ENCODE measurements around the gene RAC3. TPM values are rescaled to one million over a fixed set of nuclear protein-coding genes. Genes with fewer than 3 reads are reported as not detected.
A peak's percentile ranks its signal among the peaks of the same experiment; 100 is the strongest.

RAC3 gene
- total RNA-seq, 1 experiment from 2014 or later = 24.8 TPM

- peaks cover 9% of the 10 kb centered on the region for H3K4me1 ChIP-seq (ENCODE audit: insufficient read depth, low read length, poor library complexity, severe bottlenecking)
- no peak overlapping the region for H3K27ac ChIP-seq (ENCODE audit: low read depth, low read length, poor library complexity, severe bottlenecking)
- intact Hi-C loops (cut with micrococcal nuclease; ENCODE audit: unreplicated experiment) = no loop called here
- H3K9me3 ChIP-seq (ENCODE audit: low read depth, low read length, poor library complexity, severe bottlenecking) = no peaks in the 10 kb centered on the region
- BruUV-seq (replicated peaks) = no TSS peak
- no peak for DNase-seq (ENCODE audit: low spot score)
- no peak for TF ChIP-seq CTCF (conservative IDR thresholded peaks at IDR 0.05; ENCODE audit: low read depth, low read length)
- no peak for TF ChIP-seq EZH2 (IDR thresholded peaks at IDR 0.05; ENCODE audit: borderline replicate concordance, low read depth, low read length, poor library complexity, severe bottlenecking)
- no peaks in the 10 kb centered on the region for H3K27me3 ChIP-seq (replicated peaks; ENCODE audit: insufficient read depth, low read depth, low read length, poor library complexity)
- POLR2A ChIA-PET (ENCODE audit: low non-redundant PET) = no interaction called here
- no peaks in the 10 kb centered on the region for H3K36me3 ChIP-seq (ENCODE audit: insufficient read depth, low read length, poor library complexity, severe bottlenecking)
- H3K4me3 ChIP-seq (ENCODE audit: low read depth, low read length, poor library complexity, severe bottlenecking) = no peak overlapping the region
- CTCF ChIA-PET = no interaction called here
Measured at GRCh38 chr17:82000803-82001570, 30.5 kb upstream of the RAC3 start.

GRCh38 chr17:82001571-82002056 lies 29.9 kb upstream of the RAC3 start:
- no peaks in the 10 kb centered on the region for H3K9me3 ChIP-seq (ENCODE audit: low read depth, low read length, poor library complexity, severe bottlenecking)
- no peaks in the 10 kb centered on the region for H3K36me3 ChIP-seq (ENCODE audit: insufficient read depth, low read length, poor library complexity, severe bottlenecking)
- CTCF ChIA-PET = no interaction called here
- POLR2A ChIA-PET (ENCODE audit: low non-redundant PET) = no interaction called here
- H3K27me3 ChIP-seq (replicated peaks; ENCODE audit: insufficient read depth, low read depth, low read length, poor library complexity) = no peaks in the 10 kb centered on the region
- BruUV-seq (replicated peaks) = no TSS peak
- TF ChIP-seq EZH2 (IDR thresholded peaks at IDR 0.05; ENCODE audit: borderline replicate concordance, low read depth, low read length, poor library complexity, severe bottlenecking) = no peak
- intact Hi-C loops (cut with micrococcal nuclease; ENCODE audit: unreplicated experiment) = no loop called here
- DNase-seq (ENCODE audit: low spot score) = no peak
- H3K27ac ChIP-seq (ENCODE audit: low read depth, low read length, poor library complexity, severe bottlenecking) = no peak overlapping the region
- H3K4me3 ChIP-seq (ENCODE audit: low read depth, low read length, poor library complexity, severe bottlenecking) = no peak overlapping the region
- H3K4me1 ChIP-seq (ENCODE audit: insufficient read depth, low read length, poor library complexity, severe bottlenecking) = peaks cover 9% of the 10 kb centered on the region

GRCh38 chr17:82003411-82004381 lies 27.8 kb upstream of the RAC3 start:
- ChIA-PET CTCF (interaction anchor here (0.6 to 0.7 kb wide), 2 partner anchors 16 to 29 kb away, joined by 3 to 6 read pairs; no protein-coding TSS in a partner anchor), POLR2A (ENCODE audit: low non-redundant PET) (interaction anchor here (0.6 kb wide), 1 partner anchor 428 kb away, joined by 4 read pairs; no protein-coding TSS in a partner anchor)
- Histone ChIP-seq H3K4me3 (ENCODE audit: low read depth, low read length, poor library complexity, severe bottlenecking) (no peak overlapping the region), H3K27ac (ENCODE audit: low read depth, low read length, poor library complexity, severe bottlenecking) (no peak overlapping the region), H3K27me3 (replicated peaks; ENCODE audit: insufficient read depth, low read depth, low read length, poor library complexity) (no peaks in the 10 kb centered on the region), H3K9me3 (ENCODE audit: low read depth, low read length, poor library complexity, severe bottlenecking) (no peaks in the 10 kb centered on the region), H3K36me3 (ENCODE audit: insufficient read depth, low read length, poor library complexity, severe bottlenecking) (no peaks in the 10 kb centered on the region), H3K4me1 (ENCODE audit: insufficient read depth, low read length, poor library complexity, severe bottlenecking) (peaks cover 9% of the 10 kb centered on the region)
- intact Hi-C loops (cut with micrococcal nuclease; ENCODE audit: unreplicated experiment) = no loop called here
- no TSS peak for BruUV-seq (replicated peaks)
- no peak for TF ChIP-seq EZH2 (IDR thresholded peaks at IDR 0.05; ENCODE audit: borderline replicate concordance, low read depth, low read length, poor library complexity, severe bottlenecking)
- no peak for TF ChIP-seq CTCF (conservative IDR thresholded peaks at IDR 0.05; ENCODE audit: low read depth, low read length)
- peak; percentile 76 for DNase-seq (ENCODE audit: low spot score)
